GM10847 (cell line): ENCODE data around the gene TBPL1.

ENCODE experiments used
- POLR2A ChIP-seq: IDR thresholded peaks from 2 replicates; pipeline ENCODE4 v1.6.1; 2011; ENCODE audit not compliant: insufficient read length; ENCODE audit errors: extremely low read depth

The TBPL1 gene

DNA sequence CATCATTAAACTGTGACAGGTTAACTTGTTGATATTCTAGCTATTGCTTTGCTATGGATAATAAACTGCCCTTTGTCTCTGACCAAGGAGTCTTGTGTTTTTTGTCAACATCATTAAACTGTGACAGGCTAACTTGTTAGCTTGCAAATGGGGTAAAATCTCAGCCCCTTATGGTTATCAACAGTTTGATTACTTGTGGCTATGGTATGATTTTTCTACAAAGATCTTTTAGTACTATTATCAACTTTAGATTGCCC lies 63.5 kb downstream of the TBPL1 start:
- TF ChIP-seq POLR2A: no peak

DNA sequence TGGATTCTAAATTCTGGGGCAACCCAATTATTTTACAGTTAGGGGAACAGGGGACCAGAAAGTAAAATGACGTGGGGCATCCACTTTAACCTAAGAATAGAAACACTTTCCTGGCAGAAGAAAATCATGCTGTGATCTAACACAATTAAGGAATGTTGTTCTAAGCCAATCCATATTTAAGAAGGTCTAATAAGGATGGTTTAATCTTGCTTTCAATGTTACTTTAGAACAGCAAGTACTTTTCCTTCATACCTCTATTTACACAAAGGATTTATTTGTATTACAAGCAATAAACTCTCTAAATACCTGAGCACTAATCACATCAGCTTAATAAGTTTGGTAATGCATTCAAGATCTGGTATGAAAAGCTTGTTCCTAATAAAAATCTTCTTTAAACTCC lies 67.0 kb downstream of the TBPL1 start:
- TF ChIP-seq POLR2A: no peak

DNA sequence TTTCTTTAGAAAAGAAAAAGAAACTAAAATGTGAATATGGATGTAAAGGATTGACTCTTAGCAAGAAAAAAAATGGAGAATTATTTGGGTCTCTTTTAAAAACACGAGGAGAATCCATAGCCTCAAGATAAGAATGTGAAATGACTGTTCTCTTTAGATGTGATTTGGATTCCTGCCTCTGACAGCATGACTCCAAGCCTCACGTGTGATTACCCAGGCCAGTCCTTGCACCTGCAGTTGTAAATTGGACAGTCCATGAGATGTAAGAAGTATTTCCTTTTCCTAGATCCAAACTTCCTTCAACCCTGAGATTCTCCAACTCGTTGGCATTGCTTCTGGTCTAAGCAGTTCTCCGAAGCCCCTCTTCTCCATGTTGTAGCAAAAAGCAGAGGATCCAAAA lies 67.5 kb downstream of the TBPL1 start:
- TF ChIP-seq POLR2A: no peak

DNA sequence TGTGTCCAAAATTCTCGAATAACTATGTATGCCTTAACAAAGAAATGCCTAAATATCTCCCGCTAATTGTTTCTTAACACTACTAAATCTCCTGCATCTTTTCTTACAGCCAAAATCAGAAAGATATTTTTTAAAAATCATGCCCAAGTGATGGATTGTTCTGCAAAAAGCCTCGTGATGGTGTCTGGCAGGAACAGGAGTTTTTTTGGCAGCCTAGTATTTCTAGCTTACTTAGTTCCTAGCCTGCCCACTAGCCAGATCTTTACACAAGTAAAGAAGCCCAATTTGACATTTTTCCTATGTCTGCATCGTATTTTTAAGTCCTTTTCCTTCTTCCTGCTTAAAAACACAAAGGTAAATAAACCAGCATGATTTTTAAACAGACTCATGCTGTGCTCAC lies 67.9 kb downstream of the TBPL1 start:
- TF ChIP-seq POLR2A: no peak

DNA sequence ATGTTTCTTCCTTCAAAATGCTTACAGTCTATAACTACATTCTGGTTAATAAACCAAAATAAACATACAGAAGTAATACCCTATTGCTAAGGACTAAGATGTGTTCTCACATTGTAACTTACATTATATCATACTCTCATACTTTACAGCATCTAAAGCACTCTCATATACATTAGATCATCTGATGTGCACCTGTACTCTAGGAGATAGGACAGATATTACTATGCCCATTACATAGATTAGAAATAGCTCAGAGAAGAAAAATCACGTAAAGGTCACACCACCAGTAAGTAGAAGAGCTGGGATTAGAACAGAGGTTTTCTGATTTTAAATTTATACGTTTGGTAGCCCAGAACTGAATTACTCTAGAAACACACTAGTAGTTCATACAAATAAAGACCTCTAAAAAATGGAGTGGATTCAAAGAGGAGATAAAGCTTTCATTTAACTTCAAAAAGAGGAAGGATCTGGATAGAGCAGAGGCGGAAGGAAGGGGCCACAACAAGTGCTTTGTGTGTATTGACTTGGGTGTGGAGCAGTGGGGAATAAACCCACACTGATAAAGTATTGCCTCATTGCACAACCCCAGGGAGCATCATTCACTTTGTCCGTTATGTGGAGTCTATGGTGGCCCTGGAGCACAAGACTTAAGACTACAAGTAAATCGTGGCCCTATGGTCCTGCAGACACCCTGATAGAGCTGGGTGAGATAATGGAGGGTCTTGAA lies 68.5 kb downstream of the TBPL1 start:
- no peak for TF ChIP-seq POLR2A

DNA sequence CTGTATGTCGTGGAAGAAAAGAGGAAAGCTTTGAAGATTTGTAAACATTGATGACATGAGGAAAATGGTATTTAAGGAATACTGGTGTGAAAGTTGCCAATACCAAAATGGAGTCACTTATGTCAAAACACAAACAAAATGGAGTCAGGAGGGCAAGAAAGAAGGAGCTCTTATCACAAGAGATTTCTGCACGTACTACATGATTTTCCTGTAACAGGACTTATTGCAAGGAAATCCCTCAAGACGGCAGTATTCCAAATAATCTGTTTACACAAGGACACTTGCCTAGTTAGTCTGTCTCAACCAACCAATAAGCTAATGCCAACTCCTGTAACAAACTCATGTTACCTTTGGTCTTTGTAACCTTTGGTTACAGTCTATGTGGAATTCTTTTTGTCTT lies 69.6 kb downstream of the TBPL1 start:
- no peak for TF ChIP-seq POLR2A

DNA sequence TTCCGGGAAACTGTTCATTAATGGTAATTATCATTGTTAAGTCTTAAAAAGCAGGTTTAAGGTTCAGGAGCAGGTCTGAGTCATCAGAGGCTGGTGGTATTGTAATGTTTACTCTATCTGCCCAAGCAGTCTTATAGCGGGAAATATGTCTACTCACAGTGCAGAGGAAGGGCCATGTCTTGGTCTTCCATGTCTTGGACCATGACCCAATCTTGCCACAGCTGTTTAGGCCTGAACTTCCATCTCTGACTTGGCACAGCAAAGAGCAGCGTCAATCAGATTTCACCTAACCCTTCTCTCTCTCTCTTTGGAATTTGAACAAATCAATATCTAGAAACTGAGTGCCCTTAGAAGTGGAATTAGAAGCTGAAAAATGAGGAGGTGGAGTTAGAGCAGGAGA lies 73.6 kb downstream of the TBPL1 start:
- no peak for TF ChIP-seq POLR2A

DNA sequence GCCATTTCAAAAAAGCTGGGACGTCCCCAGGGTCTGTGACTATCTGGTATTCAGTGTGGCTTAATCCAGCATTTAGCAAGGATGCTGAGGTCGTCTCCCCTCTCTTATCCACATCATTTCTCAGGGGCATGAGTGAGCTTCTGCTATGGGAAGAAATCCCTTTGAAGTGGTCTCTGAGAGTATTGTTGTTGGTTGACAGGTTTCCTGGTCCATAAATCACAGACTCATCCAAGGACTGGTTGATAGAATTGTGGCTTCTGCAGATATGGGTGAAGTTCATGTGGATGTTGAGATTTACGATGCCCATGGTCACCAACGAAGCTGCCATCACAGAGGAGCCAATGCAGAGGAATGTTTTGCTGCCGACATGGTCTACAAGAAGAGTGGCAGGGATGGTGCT lies 75.4 kb downstream of the TBPL1 start:
- TF ChIP-seq POLR2A: no peak

DNA sequence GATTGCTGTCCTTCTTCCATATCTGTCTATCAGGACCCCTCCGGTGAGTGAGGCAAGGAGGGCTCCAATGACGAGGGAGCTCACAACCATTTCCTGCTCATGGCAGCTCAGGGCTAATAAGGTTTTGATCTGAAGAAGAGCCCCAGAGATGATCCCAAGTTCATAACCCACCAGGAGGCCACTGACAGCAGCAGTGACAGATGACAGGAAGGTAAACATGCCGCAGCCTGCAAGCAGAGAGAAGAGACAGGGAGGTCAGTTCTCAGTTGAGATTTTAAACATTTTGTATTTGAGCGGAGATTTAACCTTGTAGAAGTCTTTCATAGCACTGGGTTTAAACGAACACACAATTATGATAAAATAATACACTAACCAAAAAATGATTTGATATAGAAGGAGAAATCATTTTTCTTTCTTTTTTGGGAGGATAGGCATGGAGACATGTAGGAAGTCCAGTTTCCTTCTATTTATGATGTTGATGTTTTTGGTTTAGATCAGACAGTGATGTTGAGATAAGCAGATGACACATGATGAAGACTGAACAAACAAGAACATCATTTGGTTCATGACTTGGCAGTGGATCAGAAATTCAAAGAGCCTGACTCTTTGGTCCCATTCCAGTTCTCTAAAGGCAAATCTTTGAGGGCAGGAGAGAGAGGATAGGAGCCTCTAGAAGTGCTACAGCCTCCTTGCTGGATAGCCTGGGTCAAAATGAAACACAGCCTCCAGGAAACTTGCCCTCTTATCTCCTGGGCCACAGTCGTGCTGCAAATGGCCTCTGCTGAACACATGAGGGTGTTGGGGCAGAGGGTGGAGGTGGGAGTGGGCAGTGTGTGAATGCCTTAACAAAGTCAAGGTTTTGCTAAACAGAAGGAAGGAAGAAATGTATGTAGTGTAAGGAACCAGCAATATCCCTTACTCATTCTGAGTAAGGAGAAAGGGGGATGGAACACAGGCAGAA lies 76.8 kb downstream of the TBPL1 start:
- TF ChIP-seq POLR2A: no peak

DNA sequence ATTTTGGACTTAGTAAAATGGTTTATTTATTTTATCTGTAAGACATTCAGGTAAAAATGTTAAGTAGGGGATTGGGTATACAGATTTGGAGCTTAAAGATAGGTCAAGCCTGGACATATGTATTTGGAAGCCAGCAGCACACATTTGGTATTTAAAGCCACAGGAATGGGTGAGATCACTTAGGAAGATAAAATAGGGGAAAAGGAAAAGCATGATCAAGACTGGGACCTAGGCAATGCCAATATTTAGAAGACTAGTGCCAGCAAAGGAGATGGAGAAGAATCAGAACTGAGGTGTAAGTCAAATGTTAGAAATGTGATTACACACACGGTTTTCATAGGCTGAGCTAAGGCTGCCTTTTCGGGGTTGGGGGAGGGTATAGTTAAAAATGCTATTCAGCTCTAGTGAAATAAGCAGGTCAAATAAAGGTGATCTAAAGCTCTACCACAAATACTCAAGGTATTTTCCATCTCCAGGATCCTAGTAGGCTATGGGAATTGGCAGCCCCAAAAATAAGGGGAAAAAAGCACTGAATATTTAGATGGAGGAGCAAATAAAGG lies 78.8 kb downstream of the TBPL1 start:
- TF ChIP-seq POLR2A: no peak

DNA sequence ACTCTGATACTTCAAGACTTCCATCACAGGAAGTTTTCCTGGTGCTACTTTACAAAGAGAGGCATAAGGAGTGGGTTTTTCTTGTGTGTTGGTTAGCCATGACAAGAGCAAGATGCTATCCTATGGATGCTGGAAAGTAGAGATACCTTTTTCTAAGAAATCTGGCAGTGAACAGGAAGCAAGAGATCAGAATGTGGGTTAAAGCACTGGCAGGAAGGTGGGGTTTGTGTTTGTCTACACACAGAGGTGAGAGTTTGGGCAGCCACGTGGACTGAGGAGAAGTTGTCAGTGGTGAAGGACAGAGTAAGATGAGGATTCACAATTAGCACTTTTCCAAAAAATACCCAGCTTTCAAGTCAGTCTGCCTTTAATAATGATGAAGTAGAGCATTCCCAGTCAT lies 81.5 kb downstream of the TBPL1 start:
- no peak for TF ChIP-seq POLR2A

DNA sequence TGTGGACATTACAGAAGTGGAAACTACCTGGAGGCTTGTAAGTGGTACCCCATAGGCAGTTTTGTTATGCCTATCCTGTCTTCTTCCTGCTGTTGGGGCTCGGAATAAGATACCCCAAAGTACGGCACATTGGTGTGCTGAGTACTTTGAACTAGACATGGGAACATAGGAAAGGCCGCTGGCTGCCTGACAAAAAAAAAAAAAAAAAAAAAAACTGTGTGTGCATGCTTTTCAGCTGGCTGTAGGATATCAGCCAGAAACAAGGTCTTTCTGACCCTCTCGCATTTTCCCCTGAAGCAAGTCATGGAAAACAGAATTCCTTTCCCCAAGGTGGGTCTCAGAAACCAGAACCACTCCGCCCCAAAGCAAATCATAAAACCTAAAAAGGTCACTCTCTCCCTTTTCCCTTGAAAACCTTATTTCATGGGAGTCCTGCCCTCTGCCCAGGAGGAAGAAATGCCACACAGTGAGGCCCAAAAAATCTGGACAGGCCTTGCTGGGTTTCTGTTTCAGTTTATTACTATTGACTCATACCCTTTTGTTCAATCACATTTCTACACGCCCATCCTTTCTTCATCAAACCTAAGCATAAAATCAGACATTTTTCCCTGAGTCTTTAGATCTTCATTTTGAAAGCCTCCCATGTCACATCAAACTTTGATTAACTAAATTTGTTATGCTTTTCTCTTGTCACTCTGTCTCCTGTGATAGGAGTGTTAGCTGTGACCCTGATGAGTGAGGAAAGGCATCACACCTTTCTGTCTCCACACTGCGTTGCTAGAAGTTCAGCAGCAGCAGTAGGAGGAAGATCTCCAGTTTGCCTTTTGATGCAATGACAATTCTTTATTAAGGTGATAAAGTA lies 82.2 kb downstream of the TBPL1 start:
- no peak for TF ChIP-seq POLR2A

DNA sequence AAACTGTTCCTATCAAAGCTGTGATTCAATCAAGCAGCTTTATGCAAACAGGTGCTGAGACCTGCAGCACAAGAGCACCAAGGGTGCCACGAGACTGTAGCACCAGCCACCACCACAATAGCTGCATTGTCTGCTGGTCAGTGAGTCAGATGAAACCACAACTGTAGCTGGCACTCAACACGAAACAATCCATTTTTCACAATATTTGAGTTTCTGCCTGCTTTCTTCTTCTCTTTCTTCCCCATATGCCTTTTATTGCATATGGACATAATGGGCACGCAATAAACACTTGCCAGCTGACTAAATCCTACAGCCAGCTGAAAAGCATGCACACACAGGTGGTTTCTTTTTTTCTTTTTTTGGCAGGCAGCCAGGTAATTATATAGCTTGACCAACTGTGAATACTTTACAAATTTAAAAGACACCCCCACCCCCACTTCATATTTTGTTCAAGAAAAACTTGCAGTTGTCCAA lies 82.8 kb downstream of the TBPL1 start:
- no peak for TF ChIP-seq POLR2A

DNA sequence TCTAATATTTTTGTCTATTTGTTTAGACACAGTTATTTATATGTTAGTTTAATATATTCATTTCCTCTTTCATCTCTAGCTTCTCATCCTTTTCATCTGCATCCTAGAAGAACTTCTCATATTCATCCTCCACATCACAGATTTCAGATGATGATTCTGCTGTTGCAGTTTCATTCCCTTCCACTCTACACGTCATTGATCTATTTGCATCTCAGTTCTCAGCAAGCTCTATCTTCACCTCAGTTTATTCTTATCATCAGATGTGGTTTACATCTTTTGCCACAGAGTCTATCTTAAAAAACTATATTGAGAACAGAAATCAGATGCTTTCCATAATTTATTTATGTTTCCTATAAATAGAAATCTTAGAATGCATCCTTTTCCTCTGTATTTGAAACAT lies 86.1 kb downstream of the TBPL1 start:
- TF ChIP-seq POLR2A: no peak
